Left ventricle myocardium inferior (tissue), 1 donor: ENCODE measurements around the gene SLC39A12. TPM values are rescaled to one million over a fixed set of nuclear protein-coding genes. Genes with fewer than 3 reads are reported as not detected.

Experiments used
- DNase-seq: peaks from one replicate; pipeline ENCODE4 v3.0.0-alpha.2; 2020
- H3K27ac ChIP-seq: fragments of 200-600 bp; replicated peaks from 2 replicates; pipeline ENCODE4 v1.8.0; 2021
- H3K27me3 ChIP-seq: fragments of 200-600 bp; 2 replicates; pipeline ENCODE4 v1.8.0; 2021; ENCODE audit warnings: low read depth
- H3K36me3 ChIP-seq: fragments of 200-600 bp; 2 replicates; pipeline ENCODE4 v1.8.0; 2021
- H3K4me1 ChIP-seq: fragments of 200-600 bp; 2 replicates; pipeline ENCODE4 v1.8.0; 2021
- H3K4me3 ChIP-seq: fragments of 200-600 bp; 2 replicates; pipeline ENCODE4 v1.8.0; 2021; ENCODE audit warnings: mild to moderate bottlenecking, moderate library complexity
- H3K9me3 ChIP-seq: fragments of 200-600 bp; replicated peaks from 2 replicates; pipeline ENCODE4 v1.8.0; 2021
- intact Hi-C: fragments of 100-400 bp; cut with micrococcal nuclease; formaldehyde crosslinking; loops from one replicate; pipeline ENCODE4 v1.11.0; 2022
- total RNA-seq: library from RNA; stranded (reverse); fragmentation: NEBNext Ultra II Directional; extraction: Animal tissue kit (Norgen Biotek cat#: 25700); gene quantifications from one replicate; pipeline ENCODE4 v1.2.1, GENCODE V29; 2021
- TF ChIP-seq, protein P1 (sequence below): fragments of 200-600 bp; IDR thresholded peaks from 2 replicates; pipeline ENCODE4 v1.8.0; 2021; ENCODE audit warnings: antibody characterized with exemption, mild to moderate bottlenecking, borderline replicate concordance
- donor health status: DM: no; HTN: yes; CAD: no; lungs with severe emphysema.

The SLC39A12 gene
- total RNA-seq, 1 donor from 2014 or later, result not detected

- intact Hi-C loops, result no loop called here
- Histone ChIP-seq H3K9me3 (no peaks in the 10 kb centered on the region), H3K36me3 (no peaks in the 10 kb centered on the region), H3K4me3 (no peak overlapping the region), H3K27me3 (no peaks in the 10 kb centered on the region), H3K4me1 (no peaks in the 10 kb centered on the region), H3K27ac (no peak overlapping the region)
- TF ChIP-seq, protein P1, sequence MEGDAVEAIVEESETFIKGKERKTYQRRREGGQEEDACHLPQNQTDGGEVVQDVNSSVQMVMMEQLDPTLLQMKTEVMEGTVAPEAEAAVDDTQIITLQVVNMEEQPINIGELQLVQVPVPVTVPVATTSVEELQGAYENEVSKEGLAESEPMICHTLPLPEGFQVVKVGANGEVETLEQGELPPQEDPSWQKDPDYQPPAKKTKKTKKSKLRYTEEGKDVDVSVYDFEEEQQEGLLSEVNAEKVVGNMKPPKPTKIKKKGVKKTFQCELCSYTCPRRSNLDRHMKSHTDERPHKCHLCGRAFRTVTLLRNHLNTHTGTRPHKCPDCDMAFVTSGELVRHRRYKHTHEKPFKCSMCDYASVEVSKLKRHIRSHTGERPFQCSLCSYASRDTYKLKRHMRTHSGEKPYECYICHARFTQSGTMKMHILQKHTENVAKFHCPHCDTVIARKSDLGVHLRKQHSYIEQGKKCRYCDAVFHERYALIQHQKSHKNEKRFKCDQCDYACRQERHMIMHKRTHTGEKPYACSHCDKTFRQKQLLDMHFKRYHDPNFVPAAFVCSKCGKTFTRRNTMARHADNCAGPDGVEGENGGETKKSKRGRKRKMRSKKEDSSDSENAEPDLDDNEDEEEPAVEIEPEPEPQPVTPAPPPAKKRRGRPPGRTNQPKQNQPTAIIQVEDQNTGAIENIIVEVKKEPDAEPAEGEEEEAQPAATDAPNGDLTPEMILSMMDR, result no peak
- no peak for DNase-seq
Observed at GRCh38 chr10:18066947-18067346, 115.2 kb downstream of the SLC39A12 start.

GRCh38 chr10:18068401-18068800, 116.7 kb downstream of the SLC39A12 start:
- Histone ChIP-seq H3K27ac (no peak overlapping the region), H3K4me1 (peaks cover 4% of the 10 kb centered on the region), H3K9me3 (no peaks in the 10 kb centered on the region), H3K36me3 (no peaks in the 10 kb centered on the region), H3K4me3 (no peak overlapping the region), H3K27me3 (no peaks in the 10 kb centered on the region)
- DNase-seq, result no peak
- TF ChIP-seq, protein P1, result no peak
- intact Hi-C loops, result no loop called here

DNA sequence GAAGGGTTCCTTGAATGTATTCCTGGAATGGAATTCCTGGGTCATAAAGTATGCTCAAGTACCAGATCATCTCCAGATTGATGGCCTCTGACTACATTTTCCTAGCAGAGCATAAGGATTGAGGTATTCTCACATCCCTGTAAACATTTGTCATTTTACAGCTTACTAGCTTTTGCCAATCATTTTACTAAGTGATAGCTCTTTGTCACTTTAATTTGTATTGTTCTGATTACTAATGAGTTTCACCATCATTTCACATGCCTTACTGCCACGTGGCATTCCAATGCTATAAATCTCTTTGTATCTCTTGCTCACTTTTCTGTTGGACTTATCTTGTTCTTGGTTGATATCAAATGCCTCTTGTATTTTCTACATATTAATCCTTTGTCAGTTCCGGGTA, 119.9 kb downstream of the SLC39A12 start:
- Histone ChIP-seq H3K4me3 (no peak overlapping the region), H3K27me3 (no peaks in the 10 kb centered on the region), H3K9me3 (peaks cover 7% of the 10 kb centered on the region), H3K36me3 (no peaks in the 10 kb centered on the region), H3K4me1 (peaks cover 4% of the 10 kb centered on the region), H3K27ac (no peak overlapping the region)
- DNase-seq, result no peak
- intact Hi-C loops, result no loop called here
- TF ChIP-seq, protein P1, result no peak

DNA sequence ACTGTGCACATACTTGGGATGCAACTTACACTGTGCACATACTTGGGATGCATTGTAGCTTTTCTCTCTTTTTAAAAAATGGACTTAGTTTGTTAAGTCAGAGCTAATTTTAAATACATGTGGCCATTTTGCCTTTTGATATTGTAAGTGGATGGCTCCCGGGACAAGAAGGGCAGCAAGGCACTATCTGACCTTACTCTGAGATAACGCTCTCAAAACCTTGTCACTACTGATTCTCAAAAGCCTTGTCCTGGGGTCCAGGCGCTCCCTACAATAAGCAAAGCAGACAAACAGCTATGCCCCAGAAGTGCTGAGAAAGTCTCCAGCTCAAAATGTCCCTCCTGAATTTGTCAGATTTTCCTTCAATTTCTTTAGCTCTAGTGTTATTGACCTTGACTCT, 121.6 kb downstream of the SLC39A12 start:
- H3K4me1 ChIP-seq, result peaks cover 4% of the 10 kb centered on the region
- no peak overlapping the region for H3K4me3 ChIP-seq
- H3K27ac ChIP-seq, result no peak overlapping the region
- DNase-seq, result no peak
- no peaks in the 10 kb centered on the region for H3K27me3 ChIP-seq
- H3K36me3 ChIP-seq, result no peaks in the 10 kb centered on the region
- TF ChIP-seq, protein P1, result no peak
- H3K9me3 ChIP-seq, result peaks cover 7% of the 10 kb centered on the region
- intact Hi-C loops, result no loop called here

DNA sequence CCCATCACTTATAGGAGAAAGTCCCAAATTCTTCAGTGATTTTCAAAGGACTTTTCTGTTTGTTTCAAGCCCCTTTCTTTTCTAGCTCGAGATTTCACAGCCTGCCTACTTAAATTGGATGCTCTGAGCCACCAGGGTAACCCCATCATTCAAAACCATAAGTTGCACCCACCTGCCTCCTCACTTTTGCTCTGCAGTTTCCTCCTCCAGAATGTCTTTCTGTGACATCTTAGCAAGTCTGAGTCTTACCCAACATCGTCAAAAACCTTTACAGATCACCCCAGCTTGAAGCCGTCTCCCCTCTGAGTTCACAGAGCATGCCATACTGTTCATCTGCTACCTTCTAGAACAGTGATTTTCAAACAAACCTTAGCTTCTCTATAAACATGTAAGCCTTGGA, 124.2 kb downstream of the SLC39A12 start:
- no peak overlapping the region for H3K4me3 ChIP-seq
- H3K4me1 ChIP-seq, result peaks cover 19% of the 10 kb centered on the region
- H3K27me3 ChIP-seq, result no peaks in the 10 kb centered on the region
- TF ChIP-seq, protein P1, result no peak
- no peaks in the 10 kb centered on the region for H3K36me3 ChIP-seq
- intact Hi-C loops, result no loop called here
- no peak overlapping the region for H3K27ac ChIP-seq
- DNase-seq, result no peak
- peaks cover 7% of the 10 kb centered on the region for H3K9me3 ChIP-seq
